HepG2 (cell line): ENCODE measurements around the gene ARHGEF11. TPM values are rescaled to one million over a fixed set of nuclear protein-coding genes. Genes with fewer than 3 reads are reported as not detected.

Experiments used
- ATAC-seq: fragments of 200-7000 bp; cut with Tn5 transposase; 3 replicates; pipeline ENCODE4 v1.9.1; 2020; ENCODE audit warnings: mild to moderate bottlenecking, moderate library complexity
- BruUV-seq: library from RNA; stranded (reverse); fragments of 400-500 nt; replicated peaks from 2 replicates; lab custom pipeline; 2021; lab: Mats Ljungman, UMichigan
- CTCF ChIA-PET: fragments of 300-600 bp; formaldehyde crosslinking; extraction: SDS; loops from one replicate; lab custom pipeline; 2021; ENCODE audit warnings: low total read pairs, inconsistent platforms, low intra/inter-chr PET ratio; lab: Yijun Ruan, JAX
- POLR2A ChIA-PET: fragments of 350-600 bp; sonication (Branson Sonifier 250); formaldehyde crosslinking; loops from one replicate; lab custom pipeline; 2020; ENCODE audit warnings: antibody characterized with exemption, inconsistent platforms; lab: Yijun Ruan, JAX
- DNase-seq: peaks from one replicate; pipeline ENCODE4 v3.0.0-alpha.2; 2015; ENCODE audit warnings: low spot score
- FAIRE-seq: peaks from 3 replicates; lab custom pipeline; 2011; peaks lifted over from hg19 to GRCh38; lab: Jason Lieb, UNC
- H2AFZ ChIP-seq: one replicate; pipeline ENCODE4 v1.6.1; 2011; ENCODE audit warnings: low read length, inconsistent platforms
- H3K27ac ChIP-seq: fragments of 300-600 bp; 3 replicates; pipeline ENCODE4 v1.8.0; 2011; ENCODE audit warnings: mixed run types, mild to moderate bottlenecking, mixed read lengths, low read length, inconsistent platforms; ENCODE audit not compliant: insufficient read depth; ENCODE audit errors: extremely low read length
- H3K27me3 ChIP-seq, 2 experiments: fragments of 200-600 bp in 1 of 2; 2 replicates in 1 of 2; 3 replicates in 1 of 2; pipeline versions ENCODE4 v1.6.0 to v1.8.0; 2011; ENCODE audit warnings: low read length in 2 of 2, mild to moderate bottlenecking in 2 of 2, moderate library complexity in 2 of 2, inconsistent platforms in 1 of 2; ENCODE audit not compliant: insufficient read depth in 2 of 2, control insufficient read depth in 1 of 2
- H3K36me3 ChIP-seq, 2 experiments: fragments of 200-600 bp in 1 of 2; replicated peaks in 1 of 2; 2 replicates in 1 of 2; 3 replicates in 1 of 2; pipeline versions ENCODE4 v1.5.1 to v1.8.0; 2011; ENCODE audit warnings: low read length in 2 of 2, inconsistent platforms in 1 of 2; ENCODE audit not compliant: insufficient read depth in 2 of 2, control insufficient read depth in 1 of 2
- H3K4me1 ChIP-seq: 2 replicates; pipeline ENCODE4 v1.5.1; 2012; ENCODE audit warnings: low read length, inconsistent platforms; ENCODE audit not compliant: insufficient read depth
- H3K4me2 ChIP-seq: 2 replicates; pipeline ENCODE4 v1.6.0; 2011; ENCODE audit warnings: low read depth, low read length, inconsistent platforms
- H3K4me3 ChIP-seq, 3 experiments: fragments of 200-600 bp in 1 of 3; sonication (generic), shearing (Covaris generic) in 1 of 3; replicated peaks in 1 of 3; 2 replicates each; pipeline ENCODE4 v1.5.1; 2011 to 2016; ENCODE audit warnings: low read length in 3 of 3, inconsistent platforms in 2 of 3, low read depth in 2 of 3, mild to moderate bottlenecking in 2 of 3, control low read depth in 1 of 3, mixed read lengths in 1 of 3; ENCODE audit not compliant: insufficient read depth in 1 of 3
- H3K79me2 ChIP-seq: one replicate; pipeline ENCODE4 v1.6.1; 2011; ENCODE audit warnings: low read length, inconsistent platforms; ENCODE audit not compliant: insufficient read depth
- H3K9ac ChIP-seq: 2 replicates; pipeline ENCODE4 v1.6.0; 2011; ENCODE audit warnings: mild to moderate bottlenecking, low read depth, low read length, inconsistent platforms; ENCODE audit not compliant: insufficient read depth
- H3K9me3 ChIP-seq: 2 replicates; pipeline ENCODE4 v1.5.1; 2012; ENCODE audit warnings: mild to moderate bottlenecking, low read length
- H4K20me1 ChIP-seq: 2 replicates; pipeline ENCODE4 v1.6.0; 2011; ENCODE audit warnings: inconsistent platforms, mild to moderate bottlenecking, low read length, moderate library complexity; ENCODE audit not compliant: insufficient read depth
- CTCF ChIP-seq: sonication (generic); formaldehyde crosslinking; IDR thresholded peaks from 2 replicates; pipeline ENCODE4 v1.5.0; 2020; ENCODE audit warnings: mild to moderate bottlenecking, missing genetic modification reagents, moderate library complexity
- EZH2 ChIP-seq: conservative IDR thresholded peaks from 2 replicates; pipeline ENCODE4 v1.6.1; 2012; ENCODE audit warnings: mild to moderate bottlenecking, low read depth, low read length, moderate library complexity
- MLXIP ChIP-seq: sonication (generic); formaldehyde crosslinking; IDR thresholded peaks from 2 replicates; pipeline ENCODE4 v1.9.0; 2021; ENCODE audit warnings: missing genetic modification reagents, borderline replicate concordance
- TBL1XR1 ChIP-seq: fragments of 150-350 bp; IDR thresholded peaks from 2 replicates; pipeline ENCODE4 v1.6.1; 2014; ENCODE audit warnings: borderline replicate concordance, low read length; ENCODE audit not compliant: partially characterized antibody
- ZBTB7B ChIP-seq: sonication (generic); formaldehyde crosslinking; IDR thresholded peaks from 2 replicates; pipeline ENCODE4 v1.4.0; 2020; ENCODE audit warnings: missing genetic modification reagents
- ZNF205 ChIP-seq: IDR thresholded peaks from 2 replicates; pipeline ENCODE4 v1.6.1; 2018; ENCODE audit warnings: missing biosample characterization, missing genetic modification reagents
- ZSCAN25 ChIP-seq: sonication (generic); formaldehyde crosslinking; IDR thresholded peaks from 2 replicates; pipeline ENCODE4 v1.8.0; 2022; ENCODE audit warnings: mild to moderate bottlenecking, missing genetic modification reagents
- WGBS: methylation state at CpG from one replicate; pipeline ENCODE4 v1.1.6; 2017; ENCODE audit warnings: low lambda C conversion rate; 5-methylcytosine and 5-hydroxymethylcytosine counted together
- in situ Hi-C: cut with HindIII; loops from 2 replicates; pipeline ENCODE4 v1.10.0; 2017; ENCODE audit warnings: low pct_unique_long_range_greater_than_20kb; ENCODE audit not compliant: extremely low pct_ligation_motif_present
- intact Hi-C: fragments of 100-400 bp; cut with micrococcal nuclease; formaldehyde crosslinking; loops from one replicate; pipeline ENCODE4 v1.10.0; 2022; ENCODE audit not compliant: unreplicated experiment
- polyA plus RNA-seq, 8 experiments: library from polyadenylated mRNA; depleted of rRNA in 3 of 8; stranded (reverse) in 7 of 8; unstranded in 1 of 8; fragments of >200 nt; fragmentation: Illumina TruSeq in 4 of 8; extraction: Trizol in 4 of 8; gene quantifications; 2 replicates each; pipeline versions ENCODE4 v1.2.1 to v1.2.3, GENCODE V29; 2011 to 2016; ENCODE audit warnings: low read depth in 4 of 8, missing spikeins in 1 of 8, mixed read lengths in 1 of 8; ENCODE audit not compliant: insufficient read depth in 1 of 8
- total RNA-seq, 5 experiments: library from RNA; depleted of rRNA; stranded (reverse); fragments of >200 nt; fragmentation: Illumina TruSeq; extraction: Trizol; gene quantifications; 2 replicates each; pipeline ENCODE4 v1.2.3, GENCODE V29; 2016; ENCODE audit warnings: low read depth in 1 of 5

Gene ARHGEF11
- total and polyA plus RNA-seq, 2 of the 13 experiments (the other 11 are each of a cell fraction or from before 2014, with no cell fraction given): 16.5 to 21.2 TPM

DNA sequence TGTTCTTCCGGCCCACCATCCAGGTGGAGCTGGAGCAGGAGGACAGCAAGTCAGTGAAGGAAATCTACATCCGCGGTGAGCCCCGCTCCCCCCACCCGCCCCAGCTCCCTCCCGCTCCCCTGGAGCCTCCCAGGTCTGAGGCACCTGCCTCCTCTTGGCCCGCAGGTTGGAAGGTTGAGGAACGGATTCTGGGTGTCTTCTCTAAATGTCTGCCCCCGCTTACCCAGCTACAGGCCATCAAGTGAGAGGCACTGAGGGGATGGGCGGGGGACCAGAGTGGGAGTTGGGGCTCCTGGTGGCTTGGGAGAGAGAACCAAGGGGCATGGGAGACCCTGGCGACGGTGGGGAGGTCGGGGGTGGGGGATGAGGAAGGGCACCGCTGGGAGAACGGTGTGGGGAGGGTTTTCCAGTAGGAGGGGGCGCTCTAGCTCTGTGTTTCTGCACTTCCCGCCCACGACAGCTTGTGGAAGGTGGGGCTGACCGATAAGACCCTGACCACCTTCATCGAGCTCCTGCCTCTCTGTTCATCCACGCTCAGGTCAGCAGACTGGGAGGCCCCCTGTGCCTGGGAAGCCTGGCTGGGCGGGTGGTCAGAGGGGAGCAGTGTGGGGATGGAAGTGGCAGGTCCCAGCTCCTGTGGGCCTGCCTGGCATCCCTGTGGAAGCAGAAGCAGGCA is 120.9 kb downstream of the ARHGEF11 start:
- Histone ChIP-seq H3K4me3 (peak overlapping the region in 1 of 3 experiments; percentile 30; a peak in 1 of 6 replicates), H3K27ac (no peak overlapping the region), H3K9ac (no peak overlapping the region), H3K4me1 (peaks cover 16% of the 10 kb centered on the region; the same call in 1 of the 2 replicates), H3K9me3 (no peaks in the 10 kb centered on the region), H3K27me3 (peaks cover 25 to 93% of the 10 kb centered on the region in 2 experiments), H3K36me3 (no peaks in the 10 kb centered on the region), H4K20me1 (0 out of 2 replicates have a peak, but pooled peaks cover 4% of the 10 kb centered on the region), H2AFZ (no peak overlapping the region), H3K79me2 (no peaks in the 10 kb centered on the region), H3K4me2 (0 out of 2 replicates have a peak overlapping the region, but pooled peaks have one; percentile 39)
- in situ Hi-C loops (loop anchor here (5.0 to 10.0 kb wide), 2 partner anchors 32 to 230 kb away; partner anchors contain the start of gene PEAR1), intact Hi-C loops (no loop called here)
- no peak for DNase-seq
- BruUV-seq: no TSS peak
- no peak for FAIRE-seq
- no peak for ATAC-seq
- TF ChIP-seq CTCF (CRISPR knock-in tag) (0 out of 2 replicates have a peak, but pooled peaks have one; percentile 11), ZBTB7B (CRISPR knock-in tag) (no peak)
- WGBS: 37% methylated on average over 9 of the region's 22 CpGs
- ChIA-PET POLR2A (no interaction called here), CTCF (no interaction called here)

- H3K27ac ChIP-seq: no peak overlapping the region
- peak; percentile 31; the same call in 1 of the 2 replicates for TF ChIP-seq ZSCAN25 (CRISPR knock-in tag)
- no peak for TF ChIP-seq ZNF205
- TF ChIP-seq TBL1XR1: no peak
- TF ChIP-seq EZH2: 0 out of 2 replicates have a peak, but pooled peaks have one; percentile 33
- TF ChIP-seq MLXIP (CRISPR knock-in tag): no peak
- H3K79me2 ChIP-seq: no peaks in the 10 kb centered on the region
- peaks cover 25 to 86% of the 10 kb centered on the region in 2 experiments for H3K27me3 ChIP-seq
- FAIRE-seq (no peak), ATAC-seq (no peak), DNase-seq (no peak)
- peak overlapping the region in 1 of 3 experiments; percentile 30; a peak in 1 of 6 replicates for H3K4me3 ChIP-seq
- H3K4me1 ChIP-seq: peaks cover 16% of the 10 kb centered on the region; the same call in 1 of the 2 replicates
- no peak overlapping the region for H3K9ac ChIP-seq
- H3K4me2 ChIP-seq: peak overlapping the region; percentile 39; the same call in 1 of the 2 replicates
- no TSS peak for BruUV-seq
- ChIA-PET CTCF (no interaction called here), POLR2A (no interaction called here)
- 0 out of 2 replicates have a peak, but pooled peaks cover 4% of the 10 kb centered on the region for H4K20me1 ChIP-seq
- intact Hi-C loops (no loop called here), in situ Hi-C loops (loop anchor here (10.0 kb wide), 1 partner anchor 229 kb away; no protein-coding TSS in a partner anchor)
- no peaks in the 10 kb centered on the region for H3K36me3 ChIP-seq
- WGBS: 5% methylated on average over 43 of the region's 64 CpGs
- H3K9me3 ChIP-seq: no peaks in the 10 kb centered on the region
- H2AFZ ChIP-seq: no peak overlapping the region
Observed at GRCh38 chr1:156923670-156924477, 121.7 kb downstream of the ARHGEF11 start.
